ENCODE data around the gene TRAF5.

DNA sequence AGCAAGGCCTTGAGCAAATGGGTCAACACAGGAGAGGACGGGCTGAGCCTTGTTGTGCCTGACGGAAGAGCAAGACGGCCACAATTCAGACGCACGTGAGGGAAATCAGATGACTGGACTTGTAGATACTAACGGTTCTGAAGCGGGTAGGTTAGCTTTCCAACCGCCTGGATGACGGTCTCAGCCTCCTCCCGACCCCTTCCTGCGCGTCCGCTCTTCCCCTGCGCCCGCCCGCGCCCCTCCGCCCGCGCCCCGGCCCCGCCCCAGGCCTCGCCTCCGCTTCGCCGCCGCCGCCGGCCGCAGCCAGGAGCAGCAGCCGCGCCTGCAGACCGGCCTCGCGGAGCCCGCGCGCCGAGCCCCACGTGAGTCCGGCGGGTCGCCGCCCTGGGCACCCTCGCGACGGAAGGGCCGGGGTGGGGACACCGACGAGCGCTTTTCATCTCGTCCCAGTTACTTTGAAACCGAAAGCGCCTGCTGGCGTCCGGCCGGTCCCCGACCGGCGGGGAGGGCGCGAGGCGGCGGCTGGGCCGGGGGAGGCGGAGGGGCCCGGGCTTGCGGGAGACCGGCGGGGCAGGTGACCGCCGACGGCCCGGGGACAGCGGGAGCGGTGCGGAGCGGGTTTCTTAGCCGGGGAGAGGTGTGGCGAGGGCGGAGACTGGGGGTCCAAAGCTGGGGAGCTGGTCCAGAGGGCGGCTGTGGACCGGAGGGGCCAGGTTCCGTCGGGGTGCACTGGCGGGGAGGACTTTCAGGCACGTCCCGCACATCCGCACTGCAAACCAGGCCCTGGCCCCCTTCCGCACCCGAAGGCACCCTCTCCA lies at the start of gene TRAF5:
- no peak for TF ChIP-seq MAX (CRISPR knock-in tag; IDR thresholded peaks at IDR 0.05)
- TF ChIP-seq CREM (CRISPR knock-in tag; IDR thresholded peaks at IDR 0.05) = no peak
- TF ChIP-seq, protein P1, sequence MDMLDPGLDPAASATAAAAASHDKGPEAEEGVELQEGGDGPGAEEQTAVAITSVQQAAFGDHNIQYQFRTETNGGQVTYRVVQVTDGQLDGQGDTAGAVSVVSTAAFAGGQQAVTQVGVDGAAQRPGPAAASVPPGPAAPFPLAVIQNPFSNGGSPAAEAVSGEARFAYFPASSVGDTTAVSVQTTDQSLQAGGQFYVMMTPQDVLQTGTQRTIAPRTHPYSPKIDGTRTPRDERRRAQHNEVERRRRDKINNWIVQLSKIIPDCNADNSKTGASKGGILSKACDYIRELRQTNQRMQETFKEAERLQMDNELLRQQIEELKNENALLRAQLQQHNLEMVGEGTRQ (CRISPR knock-in tag; IDR thresholded peaks at IDR 0.05) = no peak
- no peak for TF ChIP-seq CTCF (IDR thresholded peaks at IDR 0.05)
